Kasumi-1 (cell line): Measurements from ENCODE around the gene NOS1AP.

Source experiments
- DNase-seq, 2 experiments: peaks; one replicate each; lab custom pipeline; 2025; lab: John Stamatoyannopoulos, UW

Gene NOS1AP

DNA sequence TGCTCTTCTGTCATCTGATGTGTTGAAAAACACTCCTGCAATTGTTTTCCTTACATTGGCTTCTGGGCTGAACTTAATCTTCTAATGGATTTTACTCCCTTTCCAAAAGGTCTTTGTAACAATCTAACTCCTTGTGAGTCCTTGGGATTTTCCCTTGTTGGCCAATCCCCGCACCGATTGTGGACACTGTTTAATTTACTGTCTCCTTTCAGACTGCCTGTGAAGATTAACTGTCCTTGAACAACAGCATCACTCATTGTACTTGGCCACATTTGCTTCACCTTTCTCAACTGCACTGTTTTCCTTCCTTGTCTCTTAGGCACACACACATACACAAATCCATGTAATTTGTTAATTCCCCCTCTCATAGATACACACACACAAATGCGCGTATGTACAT is 186.8 kb downstream of the NOS1AP start:
- DNase-seq: no peak

DNA sequence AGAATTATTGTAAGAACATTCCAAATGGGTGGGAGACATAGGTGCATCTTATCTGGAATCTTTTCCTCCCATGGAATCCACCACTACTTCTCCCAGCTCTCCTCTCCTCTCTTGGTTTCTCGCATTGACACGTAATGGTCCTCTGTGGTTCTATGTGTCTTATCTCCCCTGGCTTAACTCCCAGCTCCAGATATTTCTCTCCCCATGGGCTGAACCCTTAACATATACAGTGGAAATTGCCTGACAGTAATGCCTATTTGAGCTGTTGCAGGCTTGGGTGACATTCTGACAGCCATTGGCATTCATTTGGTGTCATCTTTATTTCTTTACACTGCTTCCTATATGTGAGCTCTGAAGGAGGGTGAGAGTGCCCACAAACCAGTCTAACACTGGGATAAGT is 188.9 kb downstream of the NOS1AP start:
- DNase-seq: no peak

- DNase-seq: no peak
These were observed 190.5 kb downstream of the NOS1AP start for GRCh38 chr1:162259894-162260455.

DNA sequence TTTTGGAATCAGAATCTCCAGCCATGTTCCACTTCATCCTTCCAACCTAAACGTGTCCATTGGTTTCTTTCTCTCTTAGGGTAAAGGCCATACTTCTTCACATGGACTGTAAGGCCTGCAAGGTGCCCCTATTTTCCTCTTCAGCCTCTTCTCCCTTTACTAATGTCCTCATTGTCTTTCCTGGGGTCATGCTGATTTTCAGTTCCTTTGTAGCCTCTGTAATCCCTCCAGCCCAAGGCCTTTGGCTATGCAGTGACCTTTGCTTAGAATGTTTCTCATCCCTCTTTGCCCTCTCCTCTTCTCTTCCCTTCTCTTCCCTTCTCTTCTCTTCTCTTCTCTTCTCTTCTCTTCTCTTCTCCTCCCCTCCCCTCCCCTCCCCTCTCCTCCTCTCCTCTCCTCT is 194.6 kb downstream of the NOS1AP start:
- no peak for DNase-seq

DNA sequence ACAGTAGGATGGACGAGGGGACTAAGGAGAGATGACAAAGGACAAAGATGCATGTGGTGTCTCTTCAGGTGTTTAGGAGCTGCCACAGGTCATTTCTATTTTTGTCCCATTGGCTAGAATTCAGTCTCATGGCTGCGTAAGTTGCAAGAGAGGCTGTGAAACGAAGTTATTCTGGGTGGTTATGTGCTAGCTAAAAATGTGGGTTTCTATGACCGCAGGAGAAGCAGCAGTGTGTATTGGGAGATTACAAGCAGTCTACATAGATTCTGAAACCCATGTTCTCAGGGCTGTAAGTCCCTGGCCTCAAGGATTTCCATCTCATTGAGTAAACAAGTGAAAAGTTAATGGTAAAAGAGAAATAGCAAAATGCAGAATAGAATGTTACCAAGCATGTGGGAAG is 196.5 kb downstream of the NOS1AP start:
- no peak for DNase-seq

DNA sequence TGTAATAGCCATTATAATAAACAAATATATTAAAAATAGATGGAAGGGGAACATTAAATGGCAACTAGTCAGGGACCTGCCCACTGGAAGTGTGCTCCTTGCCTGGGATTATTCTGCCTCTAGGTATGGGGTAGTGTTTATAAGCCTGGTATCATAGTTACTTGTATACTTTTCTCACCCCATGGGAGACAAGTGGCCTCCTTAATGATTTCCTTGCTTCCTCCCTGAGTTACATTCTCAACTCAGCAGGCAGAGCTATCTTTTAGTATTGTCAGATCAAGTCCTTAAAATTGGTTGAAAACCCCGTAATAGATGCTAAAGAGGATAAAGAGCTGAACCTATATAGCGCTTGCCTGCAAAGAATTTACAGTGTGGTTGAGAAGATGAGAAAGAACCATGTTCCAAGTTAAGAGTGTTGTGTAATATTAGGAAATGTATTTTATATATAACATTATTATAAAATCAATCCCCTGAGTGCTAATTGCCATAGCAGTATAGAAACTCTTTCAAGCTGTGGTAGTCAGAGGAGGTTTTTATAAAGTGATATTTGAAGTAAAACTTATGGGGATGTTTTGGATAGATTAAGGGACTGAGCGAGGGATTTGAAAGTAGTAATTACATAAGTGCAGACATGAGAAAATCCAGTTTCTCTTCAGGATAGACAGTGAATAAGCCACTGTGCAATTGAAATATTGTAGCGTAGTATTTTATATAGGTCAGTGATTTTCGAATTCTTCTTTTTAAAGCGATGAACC is 200.7 kb downstream of the NOS1AP start:
- no peak for DNase-seq

DNA sequence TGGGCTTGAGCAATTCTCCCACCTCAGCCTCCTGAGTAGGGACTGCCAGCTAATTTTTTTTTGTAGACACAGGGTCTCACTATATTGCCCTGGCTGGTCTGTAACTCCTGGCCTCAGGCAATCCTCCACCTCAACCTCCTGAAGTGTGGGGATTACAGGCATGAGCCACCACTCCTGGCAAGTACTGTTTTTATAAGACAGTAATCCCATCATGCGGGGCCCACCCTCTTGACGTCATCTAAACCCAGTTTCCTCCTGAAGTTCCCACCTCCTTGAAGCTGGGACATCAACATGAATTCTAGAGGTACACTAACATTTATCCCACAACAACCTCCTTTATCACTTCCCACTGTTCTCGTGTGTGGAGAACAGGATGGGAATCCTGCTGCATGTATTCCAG is 202.5 kb downstream of the NOS1AP start:
- no peak for DNase-seq

DNA sequence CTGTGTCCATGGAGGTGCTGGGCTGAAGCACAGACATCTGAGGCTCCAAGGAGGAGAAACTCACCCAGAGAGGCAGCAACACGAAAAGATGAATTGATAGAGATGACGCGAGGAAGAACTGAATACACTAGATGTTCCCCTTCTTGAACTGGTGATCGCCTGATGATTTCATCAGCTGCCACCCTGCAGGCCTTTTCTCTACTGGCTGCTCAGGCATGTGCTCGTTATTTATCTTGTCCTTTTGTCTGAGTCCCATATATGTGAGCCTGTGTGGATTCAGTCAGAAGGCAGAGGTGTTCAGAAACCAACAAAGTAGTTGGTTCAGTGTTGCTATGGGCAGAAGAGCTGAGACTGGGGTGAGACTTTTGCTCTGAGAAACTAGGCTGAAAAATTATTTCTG is 202.9 kb downstream of the NOS1AP start:
- no peak for DNase-seq

DNA sequence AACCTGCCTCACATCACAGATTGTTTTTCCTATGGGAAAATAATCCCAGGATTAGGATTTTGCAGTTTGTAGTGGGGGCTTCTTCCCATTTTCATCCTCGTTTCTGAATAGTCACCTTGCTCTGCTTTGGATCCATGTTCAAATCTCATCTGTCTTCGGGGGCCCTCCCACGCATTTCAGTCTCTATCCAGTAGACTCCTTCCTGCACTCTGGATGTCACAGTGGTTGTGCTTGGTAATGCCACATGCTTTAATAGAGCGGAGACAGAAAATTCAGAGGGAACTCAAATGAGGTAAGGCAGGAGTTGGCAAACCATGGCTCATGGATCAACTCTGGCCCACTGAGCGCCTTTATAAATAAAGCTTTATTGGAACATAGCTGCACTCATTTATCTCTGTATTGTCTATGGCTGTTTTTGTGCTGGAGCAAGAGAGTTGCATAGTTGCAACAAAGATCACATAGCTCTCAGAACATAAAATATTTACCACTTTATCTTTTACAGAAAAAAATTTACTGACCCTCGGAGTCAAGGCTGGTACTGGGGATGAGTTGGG is 206.2 kb downstream of the NOS1AP start:
- no peak for DNase-seq

DNA sequence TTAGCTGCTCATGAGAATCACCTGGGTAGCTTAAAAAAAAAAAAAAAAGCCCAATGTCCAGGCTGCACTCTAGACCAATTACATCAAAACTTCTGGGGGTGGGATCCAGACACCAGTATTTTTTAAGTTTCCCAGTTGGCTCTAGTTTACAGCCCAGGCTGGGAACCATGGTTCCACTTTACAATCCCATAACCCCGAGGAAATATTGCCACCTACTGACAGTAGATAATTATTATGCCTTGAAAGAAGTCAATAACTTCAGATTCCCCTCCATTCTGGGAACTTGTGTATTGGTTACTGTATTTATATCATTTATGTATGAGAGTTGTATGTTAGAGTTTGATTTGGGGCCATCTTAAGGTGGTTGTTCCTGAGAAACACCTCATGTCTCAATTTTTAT is 207.0 kb downstream of the NOS1AP start:
- DNase-seq: peak; percentile 36 to 44

GRCh38 chr1:162279136-162279498 is 209.6 kb downstream of the NOS1AP start:
- no peak for DNase-seq

DNA sequence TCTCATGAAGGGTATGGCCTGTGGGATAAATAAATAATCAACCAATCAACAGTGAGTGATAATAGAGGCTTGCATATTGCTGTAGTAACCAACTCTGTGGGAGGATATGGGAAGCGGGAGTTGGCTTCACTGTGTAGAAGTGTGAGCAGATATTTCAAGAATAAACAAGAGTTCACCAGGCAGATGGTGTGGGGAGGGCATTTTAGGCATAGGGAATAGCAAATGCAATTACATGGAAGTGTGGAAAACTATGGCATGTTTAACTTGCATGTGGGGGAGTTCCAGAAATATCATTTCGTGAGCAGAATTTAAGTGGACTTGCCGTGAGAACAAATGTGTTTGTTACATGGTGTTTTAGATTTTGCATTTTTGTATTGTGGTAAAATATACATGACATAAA is 211.9 kb downstream of the NOS1AP start:
- DNase-seq: no peak

- DNase-seq: no peak
These were observed 214.2 kb downstream of the NOS1AP start for GRCh38 chr1:162283657-162284056.

DNA sequence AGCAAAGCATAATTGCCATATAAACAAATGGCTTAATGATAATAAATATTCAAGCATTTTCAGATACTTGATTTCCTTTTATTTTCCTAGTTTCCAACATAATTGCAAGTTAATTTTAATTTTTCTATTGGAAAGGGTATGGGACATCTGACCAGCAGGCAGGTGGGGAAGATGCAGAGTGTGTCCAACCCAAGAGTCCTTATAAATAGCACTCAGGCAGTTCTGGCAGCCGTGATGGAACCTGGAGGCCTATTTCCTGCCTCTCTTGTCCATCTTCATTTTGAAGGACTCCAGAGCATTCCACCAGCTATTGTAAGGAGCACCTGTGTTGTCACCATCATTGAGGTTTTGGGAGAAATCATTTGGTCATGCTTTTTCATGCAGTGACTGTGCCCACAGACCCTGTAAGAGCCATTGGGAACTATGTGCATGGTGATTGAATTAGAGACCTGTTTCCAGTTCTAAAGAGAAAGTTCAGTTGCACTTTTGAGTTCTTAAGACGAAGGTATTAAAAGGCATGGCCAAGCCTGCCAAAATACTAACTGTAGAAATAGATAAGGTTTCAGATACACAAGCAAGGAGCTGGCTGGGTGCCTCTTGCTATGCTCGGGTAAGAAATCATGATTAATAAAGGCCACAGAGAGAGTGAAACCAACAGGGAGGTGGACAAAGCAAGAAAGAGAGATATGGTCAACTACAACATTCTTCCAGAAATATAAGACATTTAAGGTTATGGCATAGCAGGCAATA is 214.9 kb downstream of the NOS1AP start:
- no peak for DNase-seq

GRCh38 chr1:162285149-162285561 is 215.7 kb downstream of the NOS1AP start:
- DNase-seq: no peak

- DNase-seq: no peak
These were observed 221.5 kb downstream of the NOS1AP start for GRCh38 chr1:162291000-162291399.

DNA sequence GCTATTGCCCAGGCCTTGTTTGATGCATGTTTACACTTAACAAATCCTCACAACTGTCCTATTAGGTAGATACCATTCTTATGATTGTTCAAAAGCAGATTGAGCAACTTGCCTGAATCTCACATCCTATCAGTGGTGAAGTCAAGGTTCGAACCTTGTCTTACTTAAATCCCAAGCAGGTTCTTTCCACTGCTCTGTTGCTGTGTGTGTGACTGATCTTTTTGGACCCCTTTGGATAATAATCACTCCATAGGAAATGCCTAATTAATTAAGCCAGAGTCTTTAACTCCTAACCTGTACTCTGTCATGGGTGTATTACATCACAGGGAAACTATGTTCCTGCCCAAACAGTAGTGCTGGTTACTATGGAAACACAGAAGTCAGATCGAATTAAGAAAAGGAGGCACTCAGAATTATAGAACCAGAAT is 222.9 kb downstream of the NOS1AP start:
- no peak for DNase-seq

DNA sequence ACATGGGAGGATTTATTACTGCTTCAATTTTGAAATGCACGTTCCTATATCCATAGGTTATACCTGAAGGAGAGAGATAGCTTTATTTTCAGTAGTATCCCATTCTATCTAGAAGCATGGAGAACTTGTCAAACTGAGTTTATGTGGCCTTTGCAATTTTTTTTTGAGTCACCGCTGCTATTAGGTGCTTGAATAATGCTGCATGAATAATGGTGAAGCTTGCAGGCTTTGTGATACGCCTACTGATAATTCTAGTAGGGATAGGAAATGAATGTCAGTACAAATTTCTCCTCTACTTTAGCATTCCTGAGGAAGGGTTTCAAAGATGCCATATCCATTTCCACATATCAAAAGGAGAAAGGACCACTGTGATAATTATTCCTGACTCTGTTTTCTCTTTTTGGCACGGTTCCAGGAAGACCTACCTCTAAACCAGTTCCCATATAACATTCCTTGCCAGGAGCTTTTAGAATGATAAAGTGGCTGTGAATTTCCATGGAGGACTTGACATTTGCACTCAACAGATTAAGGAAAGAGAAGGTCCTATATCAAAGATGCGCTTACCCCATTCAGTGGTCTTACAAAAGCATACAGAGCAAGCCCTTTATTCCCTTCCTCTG is 223.7 kb downstream of the NOS1AP start:
- no peak for DNase-seq

- DNase-seq: no peak
These were observed 224.5 kb downstream of the NOS1AP start for GRCh38 chr1:162294015-162294414.

- no peak for DNase-seq
These were observed 227.7 kb downstream of the NOS1AP start for GRCh38 chr1:162297208-162297607.

- DNase-seq: no peak
These were observed 228.8 kb downstream of the NOS1AP start for GRCh38 chr1:162298266-162298665.

DNA sequence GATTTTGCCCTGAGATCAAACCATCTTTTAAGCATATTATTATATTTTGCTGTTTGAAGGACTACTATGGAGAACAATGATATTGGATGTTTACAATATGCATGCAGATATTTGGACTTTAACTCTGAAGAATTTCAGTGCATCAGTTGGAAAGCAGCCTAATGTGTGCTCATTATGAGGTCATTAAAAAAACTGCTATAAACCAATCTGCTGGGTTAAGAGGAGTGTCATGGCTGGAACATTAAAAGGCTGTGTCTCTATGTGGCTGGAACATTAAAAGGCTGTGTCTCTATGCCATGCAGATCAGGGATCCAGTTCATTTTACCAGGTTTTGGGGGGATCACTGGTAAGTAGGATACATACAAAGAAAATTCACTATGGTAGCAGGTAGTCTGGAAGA is 229.5 kb downstream of the NOS1AP start:
- no peak for DNase-seq
